ENCODE data around the gene NRCAM. TPM values are rescaled to one million over a fixed set of nuclear protein-coding genes. Genes with fewer than 3 reads are reported as not detected.

NRCAM gene
- total RNA-seq, 1 donor from 2014 or later = 0.53 TPM

- DNase-seq (ENCODE audit: low spot score in 2 of 2) = no peak
- Histone ChIP-seq H3K27me3 (no peaks in the 10 kb centered on the region), H3K36me3 (no peaks in the 10 kb centered on the region), H3K9me3 (no peaks in the 10 kb centered on the region), H3K4me1 (no peaks in the 10 kb centered on the region), H3K4me3 (no peak overlapping the region), H3K27ac (no peak overlapping the region)
- no peak for TF ChIP-seq CTCF (IDR thresholded peaks at IDR 0.05)
- intact Hi-C loops (cut with DNase I) = no loop called here
Observed at GRCh38 chr7:108332937-108333336, 123.3 kb downstream of the NRCAM start.

- Histone ChIP-seq H3K4me3 (no peak overlapping the region), H3K27me3 (no peaks in the 10 kb centered on the region), H3K27ac (no peak overlapping the region), H3K36me3 (no peaks in the 10 kb centered on the region), H3K4me1 (no peaks in the 10 kb centered on the region), H3K9me3 (no peaks in the 10 kb centered on the region)
- intact Hi-C loops (cut with DNase I) = no loop called here
- no peak for TF ChIP-seq CTCF (IDR thresholded peaks at IDR 0.05)
- DNase-seq (ENCODE audit: low spot score in 2 of 2) = no peak
Observed at GRCh38 chr7:108331971-108332370, 124.3 kb downstream of the NRCAM start.

- Histone ChIP-seq H3K27ac (no peak overlapping the region), H3K27me3 (no peaks in the 10 kb centered on the region), H3K4me3 (no peak overlapping the region), H3K9me3 (no peaks in the 10 kb centered on the region), H3K4me1 (no peaks in the 10 kb centered on the region), H3K36me3 (no peaks in the 10 kb centered on the region)
- no peak for TF ChIP-seq CTCF (IDR thresholded peaks at IDR 0.05)
- DNase-seq (ENCODE audit: low spot score in 2 of 2) = no peak
- intact Hi-C loops (cut with DNase I) = no loop called here
Observed at GRCh38 chr7:108330227-108330626, 126.0 kb downstream of the NRCAM start.

GRCh38 chr7:108329514-108329913 is 126.7 kb downstream of the NRCAM start:
- no peaks in the 10 kb centered on the region for H3K27me3 ChIP-seq
- TF ChIP-seq CTCF (IDR thresholded peaks at IDR 0.05) = no peak
- H3K4me3 ChIP-seq = no peak overlapping the region
- H3K36me3 ChIP-seq = no peaks in the 10 kb centered on the region
- H3K27ac ChIP-seq = no peak overlapping the region
- no peak for DNase-seq (ENCODE audit: low spot score in 2 of 2)
- H3K9me3 ChIP-seq = no peaks in the 10 kb centered on the region
- H3K4me1 ChIP-seq = no peaks in the 10 kb centered on the region
- intact Hi-C loops (cut with DNase I) = no loop called here

GRCh38 chr7:108328174-108328651 is 128.0 kb downstream of the NRCAM start:
- no peaks in the 10 kb centered on the region for H3K27me3 ChIP-seq
- no peak for DNase-seq (ENCODE audit: low spot score in 2 of 2)
- intact Hi-C loops (cut with DNase I) = no loop called here
- no peak for TF ChIP-seq CTCF (IDR thresholded peaks at IDR 0.05)
- no peak overlapping the region for H3K27ac ChIP-seq
- H3K36me3 ChIP-seq = no peaks in the 10 kb centered on the region
- H3K4me3 ChIP-seq = no peak overlapping the region
- H3K9me3 ChIP-seq = no peaks in the 10 kb centered on the region
- no peaks in the 10 kb centered on the region for H3K4me1 ChIP-seq

GRCh38 chr7:108327353-108327752 is 128.9 kb downstream of the NRCAM start:
- Histone ChIP-seq H3K36me3 (no peaks in the 10 kb centered on the region), H3K27me3 (no peaks in the 10 kb centered on the region), H3K9me3 (no peaks in the 10 kb centered on the region), H3K4me1 (no peaks in the 10 kb centered on the region), H3K27ac (no peak overlapping the region), H3K4me3 (no peak overlapping the region)
- no peak for DNase-seq (ENCODE audit: low spot score in 2 of 2)
- intact Hi-C loops (cut with DNase I) = no loop called here
- TF ChIP-seq CTCF (IDR thresholded peaks at IDR 0.05) = no peak

Measured in ascending aorta (tissue), 2 donors.